NCI-H446 (cell line): ENCODE measurements around the gene SLAMF6.
"Not testable (repeated sequence)": the region's sequence is repeated elsewhere in the genome, so short reads cannot be mapped to it uniquely, and the experiment has no call there.

Source experiments
- DNase-seq, 2 experiments: peaks; one replicate each; lab custom pipeline; 2025; lab: John Stamatoyannopoulos, UW

SLAMF6 gene

GRCh38 chr1:160504651-160505050, 18.4 kb downstream of the SLAMF6 start:
- DNase-seq: no peak

- DNase-seq: no peak
These were observed 20.0 kb downstream of the SLAMF6 start for GRCh38 chr1:160503087-160503486.

GRCh38 chr1:160500321-160500990, 22.6 kb downstream of the SLAMF6 start:
- no peak for DNase-seq

- DNase-seq: no peak
These were observed 23.4 kb downstream of the SLAMF6 start for GRCh38 chr1:160499631-160500030.

- not testable (repeated sequence) for DNase-seq
These were observed 24.6 kb downstream of the SLAMF6 start for GRCh38 chr1:160498301-160499065.

- no peak for DNase-seq
These were observed 26.7 kb downstream of the SLAMF6 start for GRCh38 chr1:160496334-160496733.

GRCh38 chr1:160494620-160495019, 28.4 kb downstream of the SLAMF6 start:
- DNase-seq: no peak

GRCh38 chr1:160492617-160493016, 30.4 kb downstream of the SLAMF6 start:
- DNase-seq: no peak

GRCh38 chr1:160491981-160492380, 31.1 kb downstream of the SLAMF6 start:
- DNase-seq: no peak

- DNase-seq: no peak
These were observed 32.0 kb downstream of the SLAMF6 start for GRCh38 chr1:160491017-160491416.

GRCh38 chr1:160489513-160490261, 33.4 kb downstream of the SLAMF6 start:
- DNase-seq: no peak

- no peak for DNase-seq
These were observed 34.6 kb downstream of the SLAMF6 start for GRCh38 chr1:160488347-160489058.

- no peak for DNase-seq
These were observed 36.6 kb downstream of the SLAMF6 start for GRCh38 chr1:160486453-160486852.

GRCh38 chr1:160483505-160484185, 39.4 kb downstream of the SLAMF6 start:
- no peak for DNase-seq

- DNase-seq: no peak
These were observed 41.0 kb downstream of the SLAMF6 start for GRCh38 chr1:160481979-160482596.

- DNase-seq: not testable (repeated sequence)
These were observed 42.3 kb downstream of the SLAMF6 start for GRCh38 chr1:160480781-160481180.

- DNase-seq: not testable (repeated sequence)
These were observed 44.0 kb downstream of the SLAMF6 start for GRCh38 chr1:160479091-160479490.

GRCh38 chr1:160474392-160475242, 48.4 kb downstream of the SLAMF6 start:
- no peak for DNase-seq

- no peak for DNase-seq
These were observed 50.9 kb downstream of the SLAMF6 start for GRCh38 chr1:160472112-160472511.

- DNase-seq: no peak
These were observed 51.8 kb downstream of the SLAMF6 start for GRCh38 chr1:160471253-160471652.
